IMR-90 (cell line): ENCODE measurements around the gene YBX2. TPM values are rescaled to one million over a fixed set of nuclear protein-coding genes. Genes with fewer than 3 reads are reported as not detected.

Source experiments
- ATAC-seq: fragments of 200-7000 bp; cut with Tn5 transposase; 2 replicates; pipeline ENCODE4 v1.9.1; 2020; ENCODE audit warnings: low read depth, mild to moderate bottlenecking, moderate library complexity
- BruUV-seq: library from RNA; stranded (reverse); fragments of 400-500 nt; replicated peaks from 2 replicates; lab custom pipeline; 2021; lab: Mats Ljungman, UMichigan
- CTCF ChIA-PET: fragments of 300-600 bp; formaldehyde crosslinking; extraction: SDS; loops from one replicate; lab custom pipeline; 2021; ENCODE audit warnings: antibody characterized with exemption; lab: Yijun Ruan, JAX
- POLR2A ChIA-PET: fragments of 300-600 bp; sonication (Branson Sonifier 250); formaldehyde crosslinking; loops from one replicate; lab custom pipeline; 2022; ENCODE audit warnings: antibody characterized with exemption; ENCODE audit not compliant: unreplicated experiment; lab: Charles Lee
- DNase-seq: peaks from one replicate; pipeline ENCODE4 v3.0.0; 2013
- H2AFZ ChIP-seq: replicated peaks from 2 replicates; pipeline ENCODE3; 2013; ENCODE audit warnings: low read length, mild to moderate bottlenecking; ENCODE audit not compliant: poor library complexity
- H2AK5ac ChIP-seq: 2 replicates; pipeline ENCODE4 v1.6.1; 2013; ENCODE audit warnings: low read depth, low read length, inconsistent platforms
- H2AK9ac ChIP-seq: replicated peaks from 2 replicates; pipeline ENCODE3; 2013; ENCODE audit warnings: mild to moderate bottlenecking, low read depth, low read length, moderate library complexity; ENCODE audit not compliant: poor library complexity
- H2BK120ac ChIP-seq: 2 replicates; pipeline ENCODE4 v1.6.1; 2013; ENCODE audit warnings: low read depth, low read length, inconsistent platforms
- H2BK15ac ChIP-seq: 3 replicates; pipeline ENCODE4 v1.6.1; 2013; ENCODE audit warnings: low read depth, low read length, inconsistent platforms
- H2BK20ac ChIP-seq: 2 replicates; pipeline ENCODE4 v1.6.1; 2013; ENCODE audit warnings: low read depth, mild to moderate bottlenecking, inconsistent platforms, low read length, moderate library complexity
- H2BK5ac ChIP-seq: 2 replicates; pipeline ENCODE4 v1.6.1; 2013; ENCODE audit warnings: mild to moderate bottlenecking, low read depth, low read length, inconsistent platforms; ENCODE audit not compliant: poor library complexity, severe bottlenecking
- H3K14ac ChIP-seq: replicated peaks from 2 replicates; pipeline ENCODE4 v1.6.1; 2013; ENCODE audit warnings: low read depth, low read length, inconsistent platforms
- H3K18ac ChIP-seq: 2 replicates; pipeline ENCODE4 v1.6.1; 2013; ENCODE audit warnings: low read depth, low read length, control low read depth
- H3K23ac ChIP-seq: 2 replicates; pipeline ENCODE4 v1.6.1; 2013; ENCODE audit warnings: low read depth, low read length, inconsistent platforms
- H3K27ac ChIP-seq: 2 replicates; pipeline ENCODE4 v1.5.1; 2013; ENCODE audit warnings: mild to moderate bottlenecking, control low read depth, low read length; ENCODE audit not compliant: insufficient read depth
- H3K27me3 ChIP-seq: 2 replicates; pipeline ENCODE4 v1.6.1; 2013; ENCODE audit warnings: low read length; ENCODE audit not compliant: control insufficient read depth, insufficient read depth
- H3K36me3 ChIP-seq: 2 replicates; pipeline ENCODE4 v1.6.1; 2013; ENCODE audit warnings: low read length, mixed read lengths; ENCODE audit not compliant: control insufficient read depth, insufficient read depth
- H3K4ac ChIP-seq: 2 replicates; pipeline ENCODE4 v1.6.1; 2013; ENCODE audit warnings: low read depth, low read length, inconsistent platforms
- H3K4me1 ChIP-seq: 2 replicates; pipeline ENCODE4 v1.6.1; 2013; ENCODE audit warnings: low read length, mixed read lengths; ENCODE audit not compliant: control insufficient read depth, insufficient read depth
- H3K4me2 ChIP-seq: 2 replicates; pipeline ENCODE4 v1.6.1; 2013; ENCODE audit warnings: low read depth, mild to moderate bottlenecking, control low read depth, low read length, moderate library complexity
- H3K4me3 ChIP-seq: 2 replicates; pipeline ENCODE4 v1.5.1; 2013; ENCODE audit warnings: low read depth, mild to moderate bottlenecking, control low read depth, low read length, moderate library complexity; ENCODE audit not compliant: insufficient read depth
- H3K56ac ChIP-seq: 2 replicates; pipeline ENCODE4 v1.6.1; 2013; ENCODE audit warnings: low read length, inconsistent platforms; ENCODE audit not compliant: insufficient read depth; ENCODE audit errors: extremely low read depth
- H3K79me1 ChIP-seq, 2 experiments: 2 replicates each; pipeline ENCODE4 v1.6.1; 2013; ENCODE audit warnings: low read length in 2 of 2, inconsistent platforms in 1 of 2, low read depth in 1 of 2
- H3K9ac ChIP-seq: 2 replicates; pipeline ENCODE4 v1.6.1; 2013; ENCODE audit warnings: low read depth, low read length, control low read depth
- H3K9me1 ChIP-seq: 2 replicates; pipeline ENCODE4 v1.6.1; 2013; ENCODE audit warnings: low read length, inconsistent platforms; ENCODE audit not compliant: insufficient read depth
- H3K9me3 ChIP-seq: 2 replicates; pipeline ENCODE4 v1.6.1; 2013; ENCODE audit warnings: low read length; ENCODE audit not compliant: control insufficient read depth, insufficient read depth
- H4K20me1 ChIP-seq: 2 replicates; pipeline ENCODE4 v1.6.1; 2013; ENCODE audit warnings: low read length, inconsistent platforms; ENCODE audit not compliant: insufficient read depth
- H4K5ac ChIP-seq: 2 replicates; pipeline ENCODE4 v1.6.1; 2013; ENCODE audit warnings: mild to moderate bottlenecking, low read depth, low read length, control low read depth
- H4K8ac ChIP-seq, 2 experiments: 2 replicates each; pipeline ENCODE4 v1.6.1; 2013; ENCODE audit warnings: low read depth in 2 of 2, low read length in 2 of 2, control low read depth in 1 of 2, inconsistent platforms in 1 of 2
- H4K91ac ChIP-seq: 2 replicates; pipeline ENCODE4 v1.6.1; 2013; ENCODE audit warnings: low read depth, low read length, inconsistent platforms; ENCODE audit not compliant: insufficient read depth
- BHLHE40 ChIP-seq: fragments of 150-350 bp; IDR thresholded peaks from 2 replicates; pipeline ENCODE4 v1.6.1; 2016; ENCODE audit warnings: mild to moderate bottlenecking, low read depth, low read length
- CEBPB ChIP-seq: IDR thresholded peaks from 2 replicates; pipeline ENCODE4 v1.6.1; 2012; ENCODE audit warnings: low read depth, low read length, improper control_type of control experiment
- CHD1 ChIP-seq: IDR thresholded peaks from 2 replicates; pipeline ENCODE4 v1.6.1; 2012; ENCODE audit warnings: low read depth, low read length, improper control_type of control experiment
- FOS ChIP-seq: fragments of 150-350 bp; IDR thresholded peaks from 2 replicates; pipeline ENCODE4 v1.6.1; 2016; ENCODE audit warnings: low read depth, low read length
- MAFK ChIP-seq: IDR thresholded peaks from 2 replicates; pipeline ENCODE4 v1.6.1; 2012; ENCODE audit warnings: low read depth, low read length, improper control_type of control experiment
- MAZ ChIP-seq: IDR thresholded peaks from 2 replicates; pipeline ENCODE4 v1.6.1; 2012; ENCODE audit warnings: low read depth, mild to moderate bottlenecking, low read length, improper control_type of control experiment, moderate library complexity, borderline replicate concordance
- MXI1 ChIP-seq: IDR thresholded peaks from 2 replicates; pipeline ENCODE4 v1.6.1; 2012; ENCODE audit warnings: low read depth, mild to moderate bottlenecking, low read length, moderate library complexity, borderline replicate concordance
- NFE2L2 ChIP-seq: fragments of 150-350 bp; IDR thresholded peaks from 2 replicates; pipeline ENCODE4 v1.6.1; 2016; ENCODE audit warnings: low read depth, mild to moderate bottlenecking, low read length
- POLR2A ChIP-seq: IDR thresholded peaks from 2 replicates; pipeline ENCODE4 v1.6.1; 2012; ENCODE audit warnings: mild to moderate bottlenecking, low read depth, low read length
- SMC3 ChIP-seq: fragments of 150-350 bp; IDR thresholded peaks from 2 replicates; pipeline ENCODE4 v1.6.1; 2016; ENCODE audit warnings: low read depth, mild to moderate bottlenecking, antibody characterized with exemption, low read length, moderate library complexity
- WGBS, 2 experiments: methylation state at CpG; one replicate each; pipeline versions ENCODE4 v1.1.5 to v1.1.7; 2013; ENCODE audit warnings: missing lambda C conversion rate in 2 of 2; ENCODE audit not compliant: insufficient read length in 1 of 2; ENCODE audit errors: extremely low coverage in 2 of 2; 5-methylcytosine and 5-hydroxymethylcytosine counted together
- dilution Hi-C: fragments of 300-500 bp; cut with HindIII; formaldehyde crosslinking; loops from one replicate; pipeline ENCODE4 v1.14.3; 2018; ENCODE audit warnings: low sequenced_read_pairs; ENCODE audit not compliant: unreplicated experiment
- in situ Hi-C: fragments of 300-500 bp; cut with MboI; formaldehyde crosslinking; loops from 3 replicates; pipeline ENCODE4 v1.14.3; 2019; ENCODE audit warnings: low sequenced_read_pairs, inconsistent platforms, mixed read lengths
- intact Hi-C: fragments of 100-400 bp; cut with micrococcal nuclease; formaldehyde crosslinking; loops from 2 replicates; pipeline ENCODE4 v1.10.0; 2022
- polyA plus RNA-seq, 3 experiments: library from polyadenylated mRNA; depleted of rRNA; stranded (reverse); fragments of >200 nt; gene quantifications; 2 replicates each; pipeline ENCODE4 v1.2.3, GENCODE V29; 2012; ENCODE audit warnings: low replicate concordance in 1 of 3
- total RNA-seq: library from RNA; depleted of rRNA; stranded (reverse); fragments of >200 nt; gene quantifications from 2 replicates; pipeline ENCODE4 v1.2.3, GENCODE V29; 2012
- TF ChIP-seq, protein P1 (sequence below): conservative IDR thresholded peaks from 2 replicates; pipeline ENCODE4 v1.5.1; 2012; ENCODE audit warnings: mild to moderate bottlenecking, low read depth, low read length, improper control_type of control experiment
- TF ChIP-seq, protein P2 (sequence below): fragments of 150-350 bp; IDR thresholded peaks from 2 replicates; pipeline ENCODE4 v1.6.1; 2016; ENCODE audit warnings: low read depth, mild to moderate bottlenecking, low read length, moderate library complexity, borderline replicate concordance

Gene YBX2
- total and polyA plus RNA-seq, 2 of the 4 experiments (the other 2 are of a cell fraction): 0.17 TPM; not detected in 1

DNA sequence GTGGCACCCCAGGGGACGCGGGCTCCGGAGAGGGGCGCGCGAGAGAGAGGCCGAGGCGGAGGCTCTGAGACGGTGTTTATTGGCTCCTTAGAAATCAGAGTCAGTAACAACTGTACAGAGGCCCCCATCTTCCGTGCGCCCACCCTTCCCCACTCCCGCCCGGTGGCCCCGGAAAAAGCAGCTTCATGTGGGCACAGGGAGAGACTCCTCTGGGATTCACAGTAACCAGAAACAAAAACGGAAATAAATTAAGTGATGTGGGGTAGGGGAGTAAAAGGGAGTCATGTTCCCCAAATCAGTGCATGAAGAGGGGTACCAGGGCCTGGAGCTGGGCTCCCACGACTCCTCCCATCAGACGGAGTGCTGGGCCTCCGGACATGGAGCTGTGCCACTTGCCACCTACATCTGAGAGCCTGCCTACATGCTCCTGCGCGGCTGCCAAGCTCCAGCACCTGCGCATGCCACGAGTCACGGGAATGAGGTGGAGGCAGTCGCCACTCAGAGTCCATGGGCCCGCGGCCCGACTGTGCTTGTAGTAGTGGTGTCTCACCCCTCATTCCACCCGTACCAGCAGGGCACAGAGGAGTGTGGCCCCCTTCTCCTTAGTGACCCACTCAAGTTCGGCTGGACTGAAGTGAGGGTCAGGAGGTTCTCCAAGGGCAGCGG is 21.3 kb upstream of the YBX2 start:
- Histone ChIP-seq H3K14ac (peak overlapping the region; percentile 41; the same call in 1 of the 2 replicates), H3K36me3 (peaks cover 60% of the 10 kb centered on the region), H3K79me1 (peaks cover 23 to 41% of the 10 kb centered on the region in 2 experiments), H2BK15ac (no peak overlapping the region), H2BK5ac (peak overlapping the region; percentile 64), H2AFZ (peak overlapping the region; percentile 90), H3K23ac (peak overlapping the region; percentile 36), H3K4ac (peak overlapping the region; percentile 57), H3K56ac (peak overlapping the region; percentile 40), H4K20me1 (peaks cover 39% of the 10 kb centered on the region), H2BK20ac (no peak overlapping the region), H2BK120ac (no peak overlapping the region), H3K9ac (peak overlapping the region; percentile 91), H2AK9ac (peak overlapping the region; percentile 89), H3K4me1 (peaks cover 7% of the 10 kb centered on the region), H2AK5ac (peak overlapping the region; percentile 48), H3K27me3 (no peaks in the 10 kb centered on the region), H3K9me1 (peaks cover 7% of the 10 kb centered on the region; the same call in 1 of the 2 replicates), H3K4me2 (peak overlapping the region; percentile 78), H4K91ac (peak overlapping the region; percentile 55; the same call in 1 of the 2 replicates), H4K5ac (peak overlapping the region; percentile 97), H4K8ac (peak overlapping the region; percentile 98 to 99), H3K27ac (peak overlapping the region; percentile 84), H3K4me3 (peak overlapping the region; percentile 78), H3K9me3 (no peaks in the 10 kb centered on the region), H3K18ac (no peak overlapping the region)
- no peak for ATAC-seq
- ChIA-PET CTCF (no interaction called here), POLR2A (no interaction called here)
- TF ChIP-seq CHD1 (no peak), SMC3 (no peak), CEBPB (no peak), MXI1 (no peak), MAZ (no peak), NFE2L2 (no peak), POLR2A (no peak), MAFK (no peak), BHLHE40 (no peak), FOS (no peak)
- TF ChIP-seq, protein P1, sequence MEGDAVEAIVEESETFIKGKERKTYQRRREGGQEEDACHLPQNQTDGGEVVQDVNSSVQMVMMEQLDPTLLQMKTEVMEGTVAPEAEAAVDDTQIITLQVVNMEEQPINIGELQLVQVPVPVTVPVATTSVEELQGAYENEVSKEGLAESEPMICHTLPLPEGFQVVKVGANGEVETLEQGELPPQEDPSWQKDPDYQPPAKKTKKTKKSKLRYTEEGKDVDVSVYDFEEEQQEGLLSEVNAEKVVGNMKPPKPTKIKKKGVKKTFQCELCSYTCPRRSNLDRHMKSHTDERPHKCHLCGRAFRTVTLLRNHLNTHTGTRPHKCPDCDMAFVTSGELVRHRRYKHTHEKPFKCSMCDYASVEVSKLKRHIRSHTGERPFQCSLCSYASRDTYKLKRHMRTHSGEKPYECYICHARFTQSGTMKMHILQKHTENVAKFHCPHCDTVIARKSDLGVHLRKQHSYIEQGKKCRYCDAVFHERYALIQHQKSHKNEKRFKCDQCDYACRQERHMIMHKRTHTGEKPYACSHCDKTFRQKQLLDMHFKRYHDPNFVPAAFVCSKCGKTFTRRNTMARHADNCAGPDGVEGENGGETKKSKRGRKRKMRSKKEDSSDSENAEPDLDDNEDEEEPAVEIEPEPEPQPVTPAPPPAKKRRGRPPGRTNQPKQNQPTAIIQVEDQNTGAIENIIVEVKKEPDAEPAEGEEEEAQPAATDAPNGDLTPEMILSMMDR: no peak
- TF ChIP-seq, protein P2, sequence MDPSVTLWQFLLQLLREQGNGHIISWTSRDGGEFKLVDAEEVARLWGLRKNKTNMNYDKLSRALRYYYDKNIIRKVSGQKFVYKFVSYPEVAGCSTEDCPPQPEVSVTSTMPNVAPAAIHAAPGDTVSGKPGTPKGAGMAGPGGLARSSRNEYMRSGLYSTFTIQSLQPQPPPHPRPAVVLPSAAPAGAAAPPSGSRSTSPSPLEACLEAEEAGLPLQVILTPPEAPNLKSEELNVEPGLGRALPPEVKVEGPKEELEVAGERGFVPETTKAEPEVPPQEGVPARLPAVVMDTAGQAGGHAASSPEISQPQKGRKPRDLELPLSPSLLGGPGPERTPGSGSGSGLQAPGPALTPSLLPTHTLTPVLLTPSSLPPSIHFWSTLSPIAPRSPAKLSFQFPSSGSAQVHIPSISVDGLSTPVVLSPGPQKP: no peak
- in situ Hi-C loops (no loop called here), dilution Hi-C loops (no loop called here), intact Hi-C loops (no loop called here)
- DNase-seq: no peak
- no TSS peak for BruUV-seq
- 88% methylated on average over 6 of the region's 30 CpGs; no CpG with 5 or more reads in 1 of the 2 experiments for WGBS, 2 experiments
